Spleen (tissue), 11 donors: ENCODE data around the gene HOXA1. TPM values are rescaled to one million over a fixed set of nuclear protein-coding genes. Genes with fewer than 3 reads are reported as not detected.
A peak's percentile ranks its signal among the peaks of the same experiment; 100 is the strongest.

Experiments used
- DNase-seq: peaks from one replicate; pipeline ENCODE4 v3.0.0-alpha.2; 2020
- H3K27ac ChIP-seq, 8 donors: fragments of 200-600 bp; sonication (generic) in 7 of 8; 1 replicate in 4 of 8; 2 replicates in 4 of 8; pipeline versions ENCODE4 v1.5.0 to v1.8.0; 2016 to 2021; ENCODE audit warnings: inconsistent platforms in 4 of 8, mild to moderate bottlenecking in 4 of 8, moderate library complexity in 1 of 8
- H3K27me3 ChIP-seq, 7 donors: fragments of 200-600 bp; sonication (generic) in 6 of 7; replicated peaks in 1 of 7; 1 replicate in 4 of 7; 2 replicates in 3 of 7; pipeline versions ENCODE4 v1.5.0 to v1.8.0; 2016 to 2021; ENCODE audit warnings: inconsistent platforms in 3 of 7, mild to moderate bottlenecking in 1 of 7
- H3K36me3 ChIP-seq, 6 donors: fragments of 200-600 bp; sonication (generic) in 5 of 6; 1 replicate in 4 of 6; 2 replicates in 2 of 6; pipeline versions ENCODE4 v1.5.0 to v1.8.0; 2016 to 2021; ENCODE audit warnings: inconsistent platforms in 2 of 6
- H3K4me1 ChIP-seq, 6 donors: fragments of 200-600 bp; sonication (generic) in 5 of 6; 1 replicate in 3 of 6; 2 replicates in 3 of 6; pipeline versions ENCODE4 v1.5.0 to v1.8.0; 2016 to 2021; ENCODE audit warnings: inconsistent platforms in 3 of 6
- H3K4me3 ChIP-seq, 8 donors: fragments of 200-600 bp; sonication (generic) in 7 of 8; 1 replicate in 4 of 8; 2 replicates in 4 of 8; pipeline versions ENCODE4 v1.5.0 to v1.8.0; 2016 to 2021; ENCODE audit warnings: inconsistent platforms in 4 of 8, mild to moderate bottlenecking in 4 of 8, moderate library complexity in 2 of 8
- H3K9me3 ChIP-seq, 8 donors: fragments of 200-600 bp; sonication (generic) in 7 of 8; 1 replicate in 4 of 8; 2 replicates in 4 of 8; pipeline versions ENCODE4 v1.5.0 to v1.8.0; 2016 to 2021; ENCODE audit warnings: inconsistent platforms in 4 of 8
- CTCF ChIP-seq, 11 experiments: fragments of 200-600 bp in 7 of 11; fragments of 450-650 bp in 4 of 11; sonication (generic) in 4 of 11; IDR thresholded peaks in 8 of 11; conservative IDR thresholded peaks in 3 of 11; 1 replicate in 7 of 11; 2 replicates in 4 of 11; pipeline versions ENCODE4 v1.4.0 to v1.8.0; 2016 to 2021; ENCODE audit warnings: antibody characterized with exemption in 11 of 11, inconsistent platforms in 4 of 11, mild to moderate bottlenecking in 1 of 11
- POLR2A ChIP-seq, 3 donors: fragments of 450-650 bp; IDR thresholded peaks; one replicate each; pipeline ENCODE4 v1.5.1; 2017; ENCODE audit warnings: antibody characterized with exemption in 3 of 3, mild to moderate bottlenecking in 1 of 3
- POLR2AphosphoS5 ChIP-seq, 3 donors: sonication (generic); formaldehyde crosslinking; IDR thresholded peaks; one replicate each; pipeline ENCODE4 v1.5.1; 2017; ENCODE audit warnings: antibody characterized with exemption in 3 of 3
- WGBS, 5 donors: extraction: QIAGEN DNeasy Blood & Tissue Kit in 3 of 5; methylation state at CpG; one replicate each; pipeline versions ENCODE4 v1.1.5 to v1.1.7; 2013 to 2018; 5-methylcytosine and 5-hydroxymethylcytosine counted together
- intact Hi-C: fragments of 100-400 bp; cut with DNase I; formaldehyde crosslinking; loops from one replicate; pipeline ENCODE4 v1.15.0; 2023; ENCODE audit warnings: low total_unique reads
- polyA plus RNA-seq, 3 donors: library from polyadenylated mRNA; stranded (reverse); fragments of 200-250 nt; gene quantifications; one replicate each; pipeline ENCODE4 v1.2.1, GENCODE V29; 2013
- total RNA-seq, 7 donors: library from RNA; depleted of rRNA in 3 of 7; stranded (reverse); fragments of >200 nt in 3 of 7; fragmentation: NEBNext Ultra II Directional in 4 of 7; extraction: Animal tissue kit (Norgen Biotek cat#: 25700) in 4 of 7; gene quantifications; one replicate each; pipeline versions ENCODE4 v1.1.0 to v1.2.1, GENCODE V29; 2016 to 2021
- donor health status: healthy with polysubstance abuse.
- donor health status: DM: no; HTN: no; CAD: no; lungs with moderate emphysema.
- donor health status: DM: no; HTN: no; CAD: no.
- donor health status: Bipolar disorder and iron deficiency.
- donor health status: healthy.
- donor health status: DM: no; HTN: no; CAD: no.
- donor health status: DM: yes; HTN: yes; CAD: no.

Gene HOXA1
- total and polyA plus RNA-seq, 10 donors = 0.33 to 4.1 (median 1.5) TPM

- 64 to 85% (median 70%) methylated on average over 25 of the region's 25 CpGs for WGBS, 5 donors
- Histone ChIP-seq H3K27ac (peak overlapping the region; percentile 7 to 93 (median 78)), H3K4me3 (peak overlapping the region in 7 of 8 donors; percentile 20 to 65 (median 29)), H3K27me3 (peaks cover 0 to 98% (median 19%) of the 10 kb centered on the region in 7 donors), H3K36me3 (peaks cover 0 to 29% (median 0%) of the 10 kb centered on the region in 6 donors), H3K4me1 (peaks cover 19 to 97% (median 60%) of the 10 kb centered on the region in 6 donors), H3K9me3 (no peaks in the 10 kb centered on the region)
- no peak for DNase-seq
- intact Hi-C loops = no loop called here
- TF ChIP-seq POLR2A (IDR thresholded peaks at IDR 0.05) (no peak), CTCF (IDR thresholded peaks at IDR 0.05 in 8 of 11, conservative IDR thresholded peaks at IDR 0.05 in 3 of 11) (no peak), POLR2AphosphoS5 (IDR thresholded peaks at IDR 0.05) (peak in 1 of 3 donors; percentile 56)
Measured at GRCh38 chr7:27101171-27101956, 5.6 kb upstream of the HOXA1 start.

- peaks cover 0 to 29% (median 0%) of the 10 kb centered on the region in 6 donors for H3K36me3 ChIP-seq
- WGBS, 5 donors = 68 to 86% (median 75%) methylated on average over 8 of the region's 8 CpGs
- DNase-seq = no peak
- no peaks in the 10 kb centered on the region for H3K9me3 ChIP-seq
- H3K27ac ChIP-seq = peak overlapping the region in 7 of 8 donors; percentile 73 to 93 (median 78)
- H3K27me3 ChIP-seq = peaks cover 0 to 98% (median 19%) of the 10 kb centered on the region in 7 donors
- TF ChIP-seq CTCF (IDR thresholded peaks at IDR 0.05 in 8 of 11, conservative IDR thresholded peaks at IDR 0.05 in 3 of 11) = no peak
- no peak for TF ChIP-seq POLR2A (IDR thresholded peaks at IDR 0.05)
- no peak for TF ChIP-seq POLR2AphosphoS5 (IDR thresholded peaks at IDR 0.05)
- H3K4me1 ChIP-seq = peaks cover 19 to 91% (median 56%) of the 10 kb centered on the region in 6 donors
- intact Hi-C loops = no loop called here
- peak overlapping the region in 4 of 8 donors; percentile 23 to 65 (median 37) for H3K4me3 ChIP-seq
Measured at GRCh38 chr7:27100694-27101170, 4.9 kb upstream of the HOXA1 start.

- no peak for DNase-seq
- peaks cover 0 to 29% (median 0%) of the 10 kb centered on the region in 6 donors for H3K36me3 ChIP-seq
- no peaks in the 10 kb centered on the region for H3K9me3 ChIP-seq
- 80 to 88% (median 83%) methylated on average over 8 of the region's 8 CpGs for WGBS, 5 donors
- peak overlapping the region in 1 of 8 donors; percentile 97 for H3K4me3 ChIP-seq
- peak overlapping the region in 6 of 8 donors; percentile 89 to 97 (median 94) for H3K27ac ChIP-seq
- TF ChIP-seq CTCF (IDR thresholded peaks at IDR 0.05 in 8 of 11, conservative IDR thresholded peaks at IDR 0.05 in 3 of 11) = no peak
- no peak for TF ChIP-seq POLR2A (IDR thresholded peaks at IDR 0.05)
- TF ChIP-seq POLR2AphosphoS5 (IDR thresholded peaks at IDR 0.05) = no peak
- H3K4me1 ChIP-seq = peaks cover 21 to 91% (median 58%) of the 10 kb centered on the region in 6 donors
- peaks cover 0 to 98% (median 19%) of the 10 kb centered on the region in 7 donors for H3K27me3 ChIP-seq
- intact Hi-C loops = loop anchor here (10.0 kb wide), 1 partner anchor 245 kb away; no protein-coding TSS in a partner anchor
Measured at GRCh38 chr7:27099453-27100370, 3.9 kb upstream of the HOXA1 start.
